Measurements from ENCODE around the gene RBM22.

- TF ChIP-seq, protein P1, sequence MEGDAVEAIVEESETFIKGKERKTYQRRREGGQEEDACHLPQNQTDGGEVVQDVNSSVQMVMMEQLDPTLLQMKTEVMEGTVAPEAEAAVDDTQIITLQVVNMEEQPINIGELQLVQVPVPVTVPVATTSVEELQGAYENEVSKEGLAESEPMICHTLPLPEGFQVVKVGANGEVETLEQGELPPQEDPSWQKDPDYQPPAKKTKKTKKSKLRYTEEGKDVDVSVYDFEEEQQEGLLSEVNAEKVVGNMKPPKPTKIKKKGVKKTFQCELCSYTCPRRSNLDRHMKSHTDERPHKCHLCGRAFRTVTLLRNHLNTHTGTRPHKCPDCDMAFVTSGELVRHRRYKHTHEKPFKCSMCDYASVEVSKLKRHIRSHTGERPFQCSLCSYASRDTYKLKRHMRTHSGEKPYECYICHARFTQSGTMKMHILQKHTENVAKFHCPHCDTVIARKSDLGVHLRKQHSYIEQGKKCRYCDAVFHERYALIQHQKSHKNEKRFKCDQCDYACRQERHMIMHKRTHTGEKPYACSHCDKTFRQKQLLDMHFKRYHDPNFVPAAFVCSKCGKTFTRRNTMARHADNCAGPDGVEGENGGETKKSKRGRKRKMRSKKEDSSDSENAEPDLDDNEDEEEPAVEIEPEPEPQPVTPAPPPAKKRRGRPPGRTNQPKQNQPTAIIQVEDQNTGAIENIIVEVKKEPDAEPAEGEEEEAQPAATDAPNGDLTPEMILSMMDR (IDR thresholded peaks at IDR 0.05), result no peak
- no peak for TF ChIP-seq POLR2A (IDR thresholded peaks at IDR 0.05)
These were observed 48.8 kb downstream of the RBM22 start for GRCh38 chr5:150651924-150652671.
